ENCODE measurements around the gene S100A5.

Gene S100A5

GRCh38 chr1:153546796-153547559, 6.2 kb upstream of the S100A5 start:
- no peak overlapping the region for H3K4me3 Mint-ChIP-seq
- H3K36me3 Mint-ChIP-seq, result peaks cover 19 to 34% of the 10 kb centered on the region in 2 donors
- peaks cover 0 to 1% of the 10 kb centered on the region in 2 donors for H3K9me3 Mint-ChIP-seq
- ATAC-seq (replicated peaks) (no peak), DNase-seq (no peak)
- H3K4me1 Mint-ChIP-seq, result peaks cover 36 to 64% of the 10 kb centered on the region in 2 donors
- H3K27me3 Mint-ChIP-seq, result peaks cover 0 to 13% of the 10 kb centered on the region in 2 donors
- H3K27ac Mint-ChIP-seq, result no peak overlapping the region

- peak overlapping the region; percentile 96 for H3K27ac Mint-ChIP-seq
These were observed 5.6 kb upstream of the S100A5 start for GRCh38 chr1:153546371-153546770.

DNA sequence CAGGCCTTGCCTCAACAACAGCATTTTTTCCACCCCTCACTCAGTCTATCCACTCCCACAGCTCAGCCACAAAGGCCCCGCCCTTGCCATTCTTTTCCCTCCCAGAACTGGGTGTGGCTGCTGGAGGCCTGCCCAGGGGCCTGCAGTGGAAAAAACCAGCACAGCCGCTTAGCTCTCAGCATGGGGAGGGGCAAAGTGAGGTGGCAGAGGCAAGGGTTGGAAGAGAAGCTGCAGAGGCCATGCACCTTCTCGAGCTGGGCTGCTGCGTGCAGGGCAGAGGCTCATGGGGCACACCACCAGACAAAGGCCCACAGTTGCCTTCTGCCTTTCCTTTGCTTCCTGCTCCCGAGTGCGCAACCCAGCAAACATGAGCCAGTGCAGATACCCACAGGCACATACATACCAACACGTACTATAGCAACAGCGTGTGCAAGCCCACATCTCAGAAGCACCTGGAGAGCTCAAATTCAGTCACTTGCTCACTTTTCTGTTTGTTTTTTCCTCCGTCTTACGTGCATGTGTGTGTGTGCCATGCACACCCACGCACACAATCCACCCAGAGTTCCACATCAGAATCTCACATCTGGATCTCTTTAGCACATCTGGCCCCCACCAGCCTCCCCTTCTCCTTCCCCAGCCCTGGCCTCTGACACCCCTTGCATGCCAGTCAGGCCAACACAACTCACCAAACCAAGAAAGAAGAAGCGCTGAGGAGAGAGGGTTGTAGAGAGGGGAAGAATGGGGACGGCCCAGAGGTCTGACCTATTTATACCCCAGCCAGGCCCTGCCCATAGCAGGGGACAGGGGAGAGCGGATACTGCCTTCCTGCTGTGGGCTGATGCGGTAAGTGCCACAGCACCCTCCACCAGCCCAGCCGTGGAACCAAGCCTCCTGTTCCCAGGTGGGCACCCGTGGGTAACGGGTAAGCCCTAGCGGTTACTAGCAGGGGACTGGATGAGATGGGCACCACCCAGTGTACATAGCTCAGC, 4.6 kb upstream of the S100A5 start, which contains the start of gene S100A4:
Gene S100A4, minus strand, starts transcription at position 740 of the 989 bp plus-strand sequence. CDS start 1,012 bp downstream, outside the sequence.
- Mint-ChIP-seq H3K27me3 (peaks cover 0 to 13% of the 10 kb centered on the region in 2 donors), H3K36me3 (peaks cover 19 to 38% of the 10 kb centered on the region in 2 donors)

More at GRCh38 chr1:153546371-153546770, 5.6 kb upstream of the S100A5 start:
- ATAC-seq (replicated peaks), result no peak
- Mint-ChIP-seq H3K4me1 (peaks cover 43 to 70% of the 10 kb centered on the region in 2 donors), H3K4me3 (no peak overlapping the region), H3K9me3 (peaks cover 0 to 1% of the 10 kb centered on the region in 2 donors), H3K36me3 (peaks cover 19 to 38% of the 10 kb centered on the region in 2 donors), H3K27me3 (peaks cover 0 to 13% of the 10 kb centered on the region in 2 donors)
- no peak for DNase-seq

DNA sequence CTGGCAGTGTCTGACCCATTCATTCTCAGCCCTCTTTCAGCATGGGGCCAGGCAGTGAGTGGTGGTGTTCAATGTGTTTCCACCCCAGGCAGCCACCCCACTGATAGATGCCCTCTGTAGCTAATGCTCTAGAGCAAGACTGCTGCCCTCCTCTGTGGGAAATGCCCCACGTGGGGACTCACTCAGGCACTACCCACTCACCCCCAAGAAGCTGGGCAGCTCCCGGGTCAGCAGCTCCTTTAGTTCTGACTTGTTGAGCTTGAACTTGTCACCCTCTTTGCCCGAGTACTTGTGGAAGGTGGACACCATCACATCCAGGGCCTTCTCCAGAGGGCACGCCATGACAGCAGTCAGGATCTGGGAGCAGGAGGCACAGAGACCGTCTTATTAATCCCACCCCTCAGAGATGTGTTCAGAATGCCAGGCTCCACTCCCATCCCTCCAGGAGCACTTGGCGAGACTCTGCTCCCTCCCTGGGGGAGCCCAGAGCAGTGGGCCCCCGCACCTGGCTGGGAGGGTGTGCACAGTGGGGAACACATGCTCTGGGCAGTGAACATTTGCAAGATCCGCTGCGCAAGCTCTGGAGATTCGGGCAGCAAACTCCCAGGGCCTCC, 3.8 kb upstream of the S100A5 start:
- ATAC-seq (replicated peaks) (no peak), DNase-seq (no peak)
- Mint-ChIP-seq H3K9me3 (peaks cover 0 to 6% of the 10 kb centered on the region in 2 donors), H3K4me3 (peak overlapping the region; percentile 87 to 90), H3K4me1 (peaks cover 58 to 75% of the 10 kb centered on the region in 2 donors), H3K27me3 (peaks cover 0 to 7% of the 10 kb centered on the region in 2 donors), H3K27ac (peak overlapping the region; percentile 96), H3K36me3 (peaks cover 19 to 38% of the 10 kb centered on the region in 2 donors)

More for the DNA sequence above, 4.6 kb upstream of the S100A5 start, which contains the start of gene S100A4:
- H3K4me3 Mint-ChIP-seq, result peak within 1 kb of the TSS; percentile 87 to 90
- peaks cover 50 to 71% of the 10 kb centered on the region in 2 donors for H3K4me1 Mint-ChIP-seq
- peak within 1 kb of the TSS; percentile 96 for H3K27ac Mint-ChIP-seq
- peaks cover 0 to 4% of the 10 kb centered on the region in 2 donors for H3K9me3 Mint-ChIP-seq
- peak; percentile 83 for DNase-seq
- ATAC-seq (replicated peaks), result peak; percentile 84 to 85

GRCh38 chr1:153543736-153544135, 3.0 kb upstream of the S100A5 start:
- no peak overlapping the region for H3K27ac Mint-ChIP-seq
- H3K27me3 Mint-ChIP-seq, result peaks cover 0 to 6% of the 10 kb centered on the region in 2 donors
- peaks cover 0 to 6% of the 10 kb centered on the region in 2 donors for H3K9me3 Mint-ChIP-seq
- peaks cover 54 to 71% of the 10 kb centered on the region in 2 donors for H3K4me1 Mint-ChIP-seq
- DNase-seq, result no peak
- no peak for ATAC-seq (replicated peaks)
- peaks cover 19 to 38% of the 10 kb centered on the region in 2 donors for H3K36me3 Mint-ChIP-seq
- no peak overlapping the region for H3K4me3 Mint-ChIP-seq

GRCh38 chr1:153542956-153543711, 2.4 kb upstream of the S100A5 start:
- Mint-ChIP-seq H3K36me3 (peaks cover 19 to 38% of the 10 kb centered on the region in 2 donors), H3K27me3 (peaks cover 0 to 3% of the 10 kb centered on the region in 2 donors), H3K27ac (peak overlapping the region; percentile 68), H3K4me1 (peaks cover 50 to 68% of the 10 kb centered on the region in 2 donors), H3K4me3 (no peak overlapping the region), H3K9me3 (peaks cover 0 to 6% of the 10 kb centered on the region in 2 donors)
- no peak for DNase-seq
- ATAC-seq (replicated peaks), result no peak

DNA sequence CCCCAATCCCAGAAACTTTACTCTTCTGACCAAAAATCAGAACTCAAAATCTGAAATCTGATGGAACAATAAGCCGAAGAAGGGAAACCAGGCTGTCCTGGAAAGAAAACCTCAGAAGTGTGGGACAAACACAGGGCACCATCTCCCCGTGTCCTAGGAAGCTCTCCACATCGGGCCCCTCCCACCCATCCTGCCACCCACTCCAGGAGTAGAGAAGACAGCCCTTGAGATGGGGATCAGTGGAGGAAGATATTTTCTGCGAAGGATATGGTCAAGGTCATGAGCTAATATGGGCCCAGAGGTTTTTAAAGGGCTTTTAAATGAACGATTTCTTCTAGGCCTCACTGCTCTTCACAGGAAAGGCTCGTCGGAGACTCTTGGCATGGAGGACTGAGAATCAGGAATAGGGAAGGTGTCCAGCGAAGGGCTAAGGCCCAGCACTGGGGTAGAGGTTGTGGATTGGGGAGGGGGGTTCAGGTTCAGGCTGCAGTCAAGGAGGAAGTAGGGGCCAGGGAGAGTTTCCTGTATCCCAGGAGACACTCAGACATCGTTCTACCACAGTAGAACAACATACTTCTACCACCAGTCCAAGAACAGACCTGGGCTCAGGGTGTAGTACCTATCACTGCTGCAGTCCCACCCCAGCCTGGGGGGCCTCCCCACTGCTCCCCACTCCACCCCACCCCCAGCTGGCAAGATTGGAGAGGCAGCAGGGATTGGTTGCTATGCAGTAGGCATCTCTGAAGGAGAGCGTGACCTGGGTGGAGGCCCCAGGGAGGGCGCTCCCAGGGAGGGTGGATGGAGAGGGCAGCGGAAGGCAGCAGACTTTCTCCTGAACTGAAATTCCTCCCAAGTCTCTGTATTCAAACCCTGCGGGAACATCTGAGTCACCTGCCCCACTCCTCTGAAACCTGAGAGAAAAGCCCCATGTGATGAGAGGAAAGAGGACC, 1.2 kb upstream of the S100A5 start:
- peak overlapping the region; percentile 82 for H3K27ac Mint-ChIP-seq
- H3K9me3 Mint-ChIP-seq, result peaks cover 0 to 6% of the 10 kb centered on the region in 2 donors
- DNase-seq (no peak), ATAC-seq (replicated peaks) (no peak)
- H3K4me3 Mint-ChIP-seq, result no peak overlapping the region
- H3K36me3 Mint-ChIP-seq, result peaks cover 19 to 38% of the 10 kb centered on the region in 2 donors
- peaks cover 50 to 69% of the 10 kb centered on the region in 2 donors for H3K4me1 Mint-ChIP-seq
- H3K27me3 Mint-ChIP-seq, result peaks cover 0 to 3% of the 10 kb centered on the region in 2 donors

DNA sequence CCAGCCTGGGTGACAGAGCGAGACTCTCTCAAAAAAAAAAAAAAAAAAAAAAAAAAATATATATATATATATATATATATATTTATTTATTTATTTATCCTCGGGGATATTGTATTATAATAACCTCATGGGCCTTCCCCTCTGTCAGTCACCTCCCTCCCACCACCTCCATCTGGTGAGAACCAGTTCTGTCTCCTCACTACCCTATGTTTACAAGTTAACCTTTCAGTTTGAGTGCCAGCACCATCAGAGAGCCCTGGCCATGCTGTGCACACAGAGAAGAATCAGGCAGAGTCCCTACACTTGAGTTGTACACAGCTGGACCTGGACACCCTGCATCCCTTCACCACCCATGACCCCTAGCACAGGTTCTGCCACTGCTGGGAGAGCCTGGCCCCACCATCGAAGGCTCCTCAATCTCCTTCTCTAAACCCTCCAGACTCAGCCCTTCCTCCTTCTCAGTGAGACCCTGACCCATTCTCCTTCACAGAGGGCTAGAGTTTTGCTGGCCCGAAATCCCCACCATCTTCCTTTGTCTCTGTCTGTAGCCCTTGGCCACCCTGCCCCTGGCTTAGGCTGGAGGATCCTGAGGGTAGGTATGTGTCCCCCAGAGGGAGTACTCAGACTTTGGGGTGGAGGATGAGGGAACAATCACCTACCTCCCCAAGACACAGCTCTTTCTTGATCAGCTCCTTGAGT, 1.2 kb downstream of the S100A5 start:
- Mint-ChIP-seq H3K27ac (peak overlapping the region; percentile 72), H3K27me3 (no peaks in the 10 kb centered on the region), H3K4me3 (no peak overlapping the region), H3K36me3 (peaks cover 19 to 29% of the 10 kb centered on the region in 2 donors), H3K9me3 (peaks cover 0 to 5% of the 10 kb centered on the region in 2 donors), H3K4me1 (peaks cover 51 to 69% of the 10 kb centered on the region in 2 donors)
- no peak for DNase-seq
- ATAC-seq (replicated peaks), result no peak

DNA sequence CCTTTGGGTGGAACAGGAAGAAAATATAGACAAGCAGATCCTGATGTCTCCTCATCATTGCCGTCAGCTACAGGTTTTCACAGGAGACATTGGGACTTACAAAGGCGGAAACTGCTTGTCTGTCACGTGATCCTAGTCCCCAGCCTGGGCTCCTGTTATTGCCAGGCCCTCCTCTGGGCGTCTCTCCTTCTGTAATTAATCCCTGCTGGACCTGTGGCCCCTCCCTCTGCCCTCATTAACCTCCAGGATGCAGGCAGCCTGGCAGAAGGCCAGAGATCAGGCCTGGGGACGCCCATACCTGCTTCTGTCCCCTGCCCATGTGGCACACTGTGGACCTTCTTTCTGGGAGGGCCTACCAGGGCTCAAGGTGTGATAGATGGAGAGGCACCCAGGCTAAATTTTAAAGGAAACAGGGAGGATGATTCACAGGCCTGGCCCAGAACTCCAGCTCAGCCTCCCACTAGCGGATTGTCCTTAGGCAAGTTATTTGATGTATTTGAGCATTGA, 2.4 kb downstream of the S100A5 start:
- Mint-ChIP-seq H3K27me3 (no peaks in the 10 kb centered on the region), H3K27ac (no peak overlapping the region), H3K4me3 (no peak overlapping the region)

DNA sequence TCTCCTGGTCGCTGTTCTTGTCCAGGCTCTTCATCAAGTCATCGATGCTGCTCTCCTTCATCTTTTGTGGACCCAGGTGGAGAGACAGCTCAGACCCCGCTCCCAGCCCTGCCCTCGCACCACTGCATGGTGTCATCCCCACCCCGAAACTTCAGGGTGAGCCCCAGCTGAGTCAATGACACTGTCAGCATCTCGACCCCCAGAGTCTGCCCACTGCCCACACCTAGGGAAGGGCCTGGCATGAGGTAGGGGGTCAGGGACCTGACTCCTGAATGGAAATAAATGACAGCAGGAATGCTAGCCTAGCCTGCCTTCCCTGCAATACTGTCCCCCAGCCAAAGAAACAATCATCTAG, 3.4 kb downstream of the S100A5 start:
- no peak for ATAC-seq (replicated peaks)

More for the DNA sequence above, 2.4 kb downstream of the S100A5 start:
- ATAC-seq (replicated peaks) (no peak), DNase-seq (no peak)
- Mint-ChIP-seq H3K4me1 (peaks cover 56 to 76% of the 10 kb centered on the region in 2 donors), H3K36me3 (peaks cover 20 to 25% of the 10 kb centered on the region in 2 donors), H3K9me3 (peaks cover 0 to 5% of the 10 kb centered on the region in 2 donors)

DNA sequence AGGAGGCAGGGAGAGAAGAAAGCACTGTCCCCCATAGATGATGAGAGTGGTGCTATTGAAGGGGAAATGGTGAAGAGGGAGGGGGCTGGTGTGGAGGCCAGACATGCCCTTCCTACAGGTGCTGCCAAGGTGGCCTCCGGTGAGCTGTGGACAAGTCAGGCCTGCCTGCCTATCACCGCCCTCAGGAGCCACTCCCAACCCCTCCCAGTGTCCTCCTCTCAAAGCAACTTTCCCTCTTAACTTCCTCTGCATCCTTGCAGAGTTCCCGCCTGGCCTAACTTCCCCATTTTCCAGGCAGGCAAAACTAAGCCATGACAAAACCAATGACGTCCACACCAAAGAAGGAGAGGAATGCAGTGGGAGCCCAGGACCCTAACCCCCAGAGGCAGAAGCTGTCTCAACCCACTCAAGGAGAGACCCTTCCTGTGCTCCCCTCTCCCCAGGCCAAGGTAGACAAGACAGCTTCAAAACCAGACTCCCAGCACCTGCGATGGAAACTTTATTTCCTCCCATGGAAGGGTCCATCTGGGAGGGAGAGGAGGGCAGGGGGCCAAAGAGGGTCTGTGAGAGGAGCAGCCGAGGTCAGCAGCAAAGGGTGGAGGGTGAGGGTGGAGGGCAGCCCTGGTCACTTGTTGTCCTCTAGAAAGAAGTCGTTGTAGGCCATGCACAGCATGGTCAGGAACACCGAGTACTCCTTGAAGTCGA, 3.9 kb downstream of the S100A5 start:
- Mint-ChIP-seq H3K4me1 (peaks cover 60 to 74% of the 10 kb centered on the region in 2 donors), H3K27me3 (no peaks in the 10 kb centered on the region), H3K9me3 (peaks cover 0 to 5% of the 10 kb centered on the region in 2 donors), H3K36me3 (peaks cover 7 to 19% of the 10 kb centered on the region in 2 donors), H3K27ac (peak overlapping the region; percentile 97), H3K4me3 (peak overlapping the region; percentile 89 to 96)
- no peak for DNase-seq
- ATAC-seq (replicated peaks), result no peak

More for the DNA sequence above, 3.4 kb downstream of the S100A5 start:
- H3K27me3 Mint-ChIP-seq, result no peaks in the 10 kb centered on the region
- H3K9me3 Mint-ChIP-seq, result peaks cover 0 to 5% of the 10 kb centered on the region in 2 donors
- H3K27ac Mint-ChIP-seq, result no peak overlapping the region
- peaks cover 61 to 76% of the 10 kb centered on the region in 2 donors for H3K4me1 Mint-ChIP-seq
- peaks cover 9 to 20% of the 10 kb centered on the region in 2 donors for H3K36me3 Mint-ChIP-seq
- no peak for DNase-seq
- H3K4me3 Mint-ChIP-seq, result no peak overlapping the region

All from stimulated activated naive B cell treated with anti-CD40 and anti-IgM and Interleukin-4, amounts not matched to agents 10 μg/mL and 1 μg/mL and 100 μg/mL, for 72 hours (primary cell).